ENCODE measurements around the gene GPHN.

The GPHN gene

GRCh38 chr14:66507722-66508546 is at the start of gene GPHN:
Gene GPHN, plus strand, starts transcription at chr14:66508147.
- peak; percentile 97 for DNase-seq

GRCh38 chr14:66459603-66460002 is 48.3 kb upstream of the GPHN start:
- no peak for DNase-seq

- no peak for DNase-seq
Measured at GRCh38 chr14:66464261-66464660, 43.7 kb upstream of the GPHN start.

- no peak for DNase-seq
Measured at GRCh38 chr14:66468778-66469367, 39.1 kb upstream of the GPHN start.

GRCh38 chr14:66471584-66471983 is 36.4 kb upstream of the GPHN start:
- DNase-seq: no peak

- DNase-seq: no peak
Measured at GRCh38 chr14:66472251-66472650, 35.7 kb upstream of the GPHN start.

GRCh38 chr14:66473223-66473622 is 34.7 kb upstream of the GPHN start:
- no peak for DNase-seq

GRCh38 chr14:66476964-66477363 is 31.0 kb upstream of the GPHN start:
- DNase-seq: no peak

- DNase-seq: no peak
Measured at GRCh38 chr14:66477567-66477966, 30.4 kb upstream of the GPHN start.

GRCh38 chr14:66482873-66483272 is 25.1 kb upstream of the GPHN start:
- no peak for DNase-seq

- DNase-seq: no peak
Measured at GRCh38 chr14:66483322-66483721, 24.6 kb upstream of the GPHN start.

GRCh38 chr14:66485029-66485428 is 22.9 kb upstream of the GPHN start:
- no peak for DNase-seq

GRCh38 chr14:66485910-66486421 is 22.0 kb upstream of the GPHN start, which contains the start of gene CCDC196:
Gene CCDC196, plus strand, starts transcription at chr14:66486371. Its CDS starts 132 bp downstream, at chr14:66486503.
- no peak for DNase-seq

GRCh38 chr14:66487164-66487563 is 20.8 kb upstream of the GPHN start:
- no peak for DNase-seq

GRCh38 chr14:66490143-66491111 is 17.5 kb upstream of the GPHN start:
- DNase-seq: no peak

GRCh38 chr14:66493750-66494149 is 14.2 kb upstream of the GPHN start:
- DNase-seq: no peak

GRCh38 chr14:66495218-66496098 is 12.5 kb upstream of the GPHN start:
- peak; percentile 83 for DNase-seq

- no peak for DNase-seq
Measured at GRCh38 chr14:66496188-66496807, 11.6 kb upstream of the GPHN start.

- no peak for DNase-seq
Measured at GRCh38 chr14:66496911-66497310, 11.0 kb upstream of the GPHN start.

- DNase-seq: no peak
Measured at GRCh38 chr14:66498311-66498710, 9.6 kb upstream of the GPHN start.

GRCh38 chr14:66501592-66501991 is 6.4 kb upstream of the GPHN start:
- no peak for DNase-seq

Measured in NCI-H2227 treated with DMSO at 0.1 percent for 48 hours (cell line).